ENCODE data around the gene PTPRT.

DNA sequence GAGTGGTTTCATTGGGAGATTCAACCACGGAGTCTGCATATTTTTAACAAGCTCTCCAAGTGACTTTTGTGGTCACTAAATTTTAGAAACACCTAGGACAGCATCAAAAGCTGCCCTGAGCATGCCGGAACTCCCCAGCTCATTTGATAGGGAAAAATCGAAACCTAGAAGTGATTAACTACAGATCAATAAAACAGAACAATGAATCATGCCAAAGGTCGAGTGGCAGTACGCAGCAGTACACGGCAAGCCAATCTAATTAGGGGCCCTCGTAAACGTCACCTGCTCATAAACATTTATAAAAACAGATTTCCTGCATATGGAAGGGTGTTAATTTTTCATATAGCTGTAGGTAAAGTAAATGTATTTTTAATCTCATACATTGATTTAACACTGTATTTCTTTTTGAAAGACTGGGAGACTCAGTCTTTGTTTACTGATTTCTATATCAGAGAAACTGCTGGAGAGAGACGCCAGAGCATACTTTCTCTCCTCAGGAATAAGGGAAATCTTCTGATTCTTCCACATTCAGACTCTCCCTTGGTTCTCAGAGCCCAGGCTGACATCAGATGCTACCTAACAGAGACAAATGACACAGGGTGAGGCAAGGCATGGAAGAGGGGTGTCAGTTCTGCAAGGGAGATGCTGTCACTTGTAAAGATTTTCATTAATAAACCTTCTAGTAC, 232.5 kb downstream of the PTPRT start:
- TF ChIP-seq, protein P1, sequence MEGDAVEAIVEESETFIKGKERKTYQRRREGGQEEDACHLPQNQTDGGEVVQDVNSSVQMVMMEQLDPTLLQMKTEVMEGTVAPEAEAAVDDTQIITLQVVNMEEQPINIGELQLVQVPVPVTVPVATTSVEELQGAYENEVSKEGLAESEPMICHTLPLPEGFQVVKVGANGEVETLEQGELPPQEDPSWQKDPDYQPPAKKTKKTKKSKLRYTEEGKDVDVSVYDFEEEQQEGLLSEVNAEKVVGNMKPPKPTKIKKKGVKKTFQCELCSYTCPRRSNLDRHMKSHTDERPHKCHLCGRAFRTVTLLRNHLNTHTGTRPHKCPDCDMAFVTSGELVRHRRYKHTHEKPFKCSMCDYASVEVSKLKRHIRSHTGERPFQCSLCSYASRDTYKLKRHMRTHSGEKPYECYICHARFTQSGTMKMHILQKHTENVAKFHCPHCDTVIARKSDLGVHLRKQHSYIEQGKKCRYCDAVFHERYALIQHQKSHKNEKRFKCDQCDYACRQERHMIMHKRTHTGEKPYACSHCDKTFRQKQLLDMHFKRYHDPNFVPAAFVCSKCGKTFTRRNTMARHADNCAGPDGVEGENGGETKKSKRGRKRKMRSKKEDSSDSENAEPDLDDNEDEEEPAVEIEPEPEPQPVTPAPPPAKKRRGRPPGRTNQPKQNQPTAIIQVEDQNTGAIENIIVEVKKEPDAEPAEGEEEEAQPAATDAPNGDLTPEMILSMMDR (IDR thresholded peaks at IDR 0.05) = no peak
- no peak for TF ChIP-seq POLR2A (IDR thresholded peaks at IDR 0.05)
- TF ChIP-seq POLR2AphosphoS5 (IDR thresholded peaks at IDR 0.05) = no peak

All from breast epithelium (tissue), 3 donors.